PC-3 (cell line): ENCODE data around the gene RCAN2. TPM values are rescaled to one million over a fixed set of nuclear protein-coding genes. Genes with fewer than 3 reads are reported as not detected.
"Not testable (repeated sequence)": the region's sequence is repeated elsewhere in the genome, so short reads cannot be mapped to it uniquely, and the experiment has no call there.

Source experiments
- ATAC-seq: fragments of 200-7000 bp; cut with Tn5 transposase; 2 replicates; pipeline ENCODE4 v1.9.1; 2020; ENCODE audit warnings: mild to moderate bottlenecking, moderate library complexity
- BruUV-seq: library from RNA; stranded (reverse); fragments of 400-500 nt; replicated peaks from 2 replicates; lab custom pipeline; 2021; lab: Mats Ljungman, UMichigan
- CTCF ChIA-PET: fragments of 300-600 bp; sonication (Branson Sonifier 250); formaldehyde crosslinking; loops from one replicate; lab custom pipeline; 2022; ENCODE audit warnings: antibody characterized with exemption; lab: Charles Lee
- POLR2A ChIA-PET: fragments of 300-600 bp; sonication (Branson Sonifier 250); formaldehyde crosslinking; loops from one replicate; lab custom pipeline; 2022; ENCODE audit warnings: antibody characterized with exemption; ENCODE audit not compliant: unreplicated experiment; lab: Charles Lee
- DNase-seq: peaks from one replicate; pipeline ENCODE4 v3.0.0-alpha.2; 2015
- H2AFZ ChIP-seq: fragments of 300-600 bp; sonication (generic); 2 replicates; pipeline ENCODE4 v1.6.0; 2016; ENCODE audit warnings: antibody characterized with exemption, low read length
- H3F3A ChIP-seq: fragments of 300-600 bp; sonication (generic); one replicate; pipeline ENCODE4 v1.6.0; 2017; ENCODE audit warnings: antibody characterized with exemption, low read length, control low read depth, mild to moderate bottlenecking; ENCODE audit not compliant: unreplicated experiment
- H3K27ac ChIP-seq: fragments of 300-600 bp; sonication (generic); 2 replicates; pipeline ENCODE4 v1.5.1; 2016; ENCODE audit warnings: mild to moderate bottlenecking, low read length
- H3K27me3 ChIP-seq: fragments of 300-600 bp; sonication (generic); 2 replicates; pipeline ENCODE4 v1.6.1; 2016; ENCODE audit warnings: low read length, mixed read lengths
- H3K36me3 ChIP-seq: fragments of 300-600 bp; sonication (generic); 2 replicates; pipeline ENCODE4 v1.6.1; 2016; ENCODE audit warnings: low read depth, mixed run types, low read length, mixed read lengths
- H3K4me1 ChIP-seq: fragments of 300-600 bp; sonication (generic); 2 replicates; pipeline ENCODE4 v1.5.1; 2016; ENCODE audit warnings: low read length; ENCODE audit not compliant: insufficient read depth
- H3K4me2 ChIP-seq: fragments of 300-600 bp; sonication (generic); 2 replicates; pipeline ENCODE4 v1.6.0; 2016; ENCODE audit warnings: low read length
- H3K4me3 ChIP-seq: fragments of 300-600 bp; sonication (generic); 2 replicates; pipeline ENCODE4 v1.5.1; 2016; ENCODE audit warnings: mild to moderate bottlenecking, low read length, mixed read lengths
- H3K79me2 ChIP-seq: fragments of 300-600 bp; sonication (generic); 2 replicates; pipeline ENCODE4 v1.6.1; 2017; ENCODE audit warnings: low read length, mixed read lengths
- H3K9ac ChIP-seq: fragments of 300-600 bp; sonication (generic); 2 replicates; pipeline ENCODE4 v1.6.0; 2016; ENCODE audit warnings: mild to moderate bottlenecking, low read length
- H3K9me2 ChIP-seq: fragments of 300-600 bp; sonication (generic); replicated peaks from 2 replicates; pipeline ENCODE4 v1.6.1; 2016; ENCODE audit warnings: mixed run types, low read length, mixed read lengths
- H3K9me3 ChIP-seq: fragments of 300-600 bp; sonication (generic); 2 replicates; pipeline ENCODE4 v1.6.1; 2016; ENCODE audit warnings: low read length, mixed read lengths
- H4K20me1 ChIP-seq: fragments of 300-600 bp; sonication (generic); 2 replicates; pipeline ENCODE4 v1.6.1; 2016; ENCODE audit warnings: low read length, mixed read lengths
- CTCF ChIP-seq: fragments of 300-600 bp; sonication (generic); conservative IDR thresholded peaks from 2 replicates; pipeline ENCODE4 v1.5.1; 2017; ENCODE audit warnings: antibody characterized with exemption, low read depth, mild to moderate bottlenecking, low read length
- EZH2 ChIP-seq: fragments of 300-600 bp; sonication (generic); IDR thresholded peaks from one replicate; pipeline ENCODE4 v1.6.1; 2017; ENCODE audit warnings: antibody characterized with exemption, mild to moderate bottlenecking, low read length; ENCODE audit not compliant: unreplicated experiment
- EZH2phosphoT487 ChIP-seq: fragments of 300-600 bp; sonication (generic); IDR thresholded peaks from 2 replicates; pipeline ENCODE4 v1.6.1; 2018; ENCODE audit warnings: mild to moderate bottlenecking, antibody characterized with exemption, low read length, borderline replicate concordance
- intact Hi-C: fragments of 100-400 bp; cut with micrococcal nuclease; formaldehyde crosslinking; loops from 2 replicates; pipeline ENCODE4 v1.9.0; 2023
- total RNA-seq: library from RNA; depleted of rRNA; stranded (reverse); fragments of >200 nt; gene quantifications from 2 replicates; pipeline ENCODE4 v1.2.3, GENCODE V29; 2014

The RCAN2 gene
- total RNA-seq, 1 experiment from 2014 or later = not detected

GRCh38 chr6:46407246-46407645, 84.0 kb downstream of the RCAN2 start:
- H3K4me1 ChIP-seq = no peaks in the 10 kb centered on the region
- no TSS peak for BruUV-seq
- H3K79me2 ChIP-seq = no peaks in the 10 kb centered on the region
- H2AFZ ChIP-seq = no peak overlapping the region
- intact Hi-C loops = no loop called here
- no peaks in the 10 kb centered on the region for H3K9me3 ChIP-seq
- ChIA-PET POLR2A (no interaction called here), CTCF (interaction anchor here (0.6 to 1.0 kb wide), 3 partner anchors 12 to 317 kb away, joined by 3 to 4 read pairs (median 3); no protein-coding TSS in a partner anchor)
- H3K4me3 ChIP-seq = no peak overlapping the region
- no peaks in the 10 kb centered on the region for H4K20me1 ChIP-seq
- peaks cover 39% of the 10 kb centered on the region for H3K27me3 ChIP-seq
- no peaks in the 10 kb centered on the region for H3K9me2 ChIP-seq
- TF ChIP-seq EZH2 = no peak
- TF ChIP-seq CTCF = no peak
- TF ChIP-seq EZH2phosphoT487 = no peak
- ATAC-seq (no peak), DNase-seq (no peak)
- no peak overlapping the region for H3K27ac ChIP-seq
- H3K9ac ChIP-seq = no peak overlapping the region
- no peak overlapping the region for H3K4me2 ChIP-seq
- H3K36me3 ChIP-seq = no peaks in the 10 kb centered on the region
- H3F3A ChIP-seq = no peaks in the 10 kb centered on the region

GRCh38 chr6:46405620-46406180, 85.5 kb downstream of the RCAN2 start:
- H3K9me2 ChIP-seq, H3K4me3 ChIP-seq, POLR2A ChIA-PET, H3K9me3 ChIP-seq, H3K27ac ChIP-seq, H2AFZ ChIP-seq, H3K36me3 ChIP-seq, DNase-seq, H4K20me1 ChIP-seq, intact Hi-C loops, H3F3A ChIP-seq, H3K4me2 ChIP-seq, H3K9ac ChIP-seq, BruUV-seq, ATAC-seq, H3K79me2 ChIP-seq, H3K4me1 ChIP-seq, CTCF ChIA-PET: not testable (repeated sequence)
- peaks cover 51% of the 10 kb centered on the region for H3K27me3 ChIP-seq

GRCh38 chr6:46400898-46401297, 90.4 kb downstream of the RCAN2 start:
- H3K27ac ChIP-seq = no peak overlapping the region
- no peaks in the 10 kb centered on the region for H4K20me1 ChIP-seq
- H3K27me3 ChIP-seq = peaks cover 77% of the 10 kb centered on the region
- POLR2A ChIA-PET = no interaction called here
- no peaks in the 10 kb centered on the region for H3K36me3 ChIP-seq
- no peaks in the 10 kb centered on the region for H3K9me3 ChIP-seq
- H3K4me3 ChIP-seq = no peak overlapping the region
- DNase-seq = no peak
- no peak overlapping the region for H3K4me2 ChIP-seq
- no peaks in the 10 kb centered on the region for H3K9me2 ChIP-seq
- H3F3A ChIP-seq = no peaks in the 10 kb centered on the region
- no peaks in the 10 kb centered on the region for H3K79me2 ChIP-seq
- BruUV-seq = no TSS peak
- no peak overlapping the region for H2AFZ ChIP-seq
- CTCF ChIA-PET = no interaction called here
- H3K4me1 ChIP-seq = no peaks in the 10 kb centered on the region
- TF ChIP-seq EZH2phosphoT487 = no peak
- TF ChIP-seq CTCF = no peak
- no peak for TF ChIP-seq EZH2
- no peak for ATAC-seq
- no peak overlapping the region for H3K9ac ChIP-seq
- intact Hi-C loops = no loop called here
